GM18520 (cell line): ENCODE measurements around the gene R3HCC1L.

Experiments
- ATAC-seq: cut with Tn5 transposase; IDR thresholded peaks from one replicate; pipeline ENCODE4 v1.9.1; 2021; ENCODE audit not compliant: unreplicated experiment

The R3HCC1L gene

GRCh38 chr10:98272245-98272644 lies 137.8 kb downstream of the R3HCC1L start:
- no peak for ATAC-seq

- no peak for ATAC-seq
Observed at GRCh38 chr10:98272656-98273055, 138.2 kb downstream of the R3HCC1L start.

- ATAC-seq, result no peak
Observed at GRCh38 chr10:98273057-98273850, 138.8 kb downstream of the R3HCC1L start.

DNA sequence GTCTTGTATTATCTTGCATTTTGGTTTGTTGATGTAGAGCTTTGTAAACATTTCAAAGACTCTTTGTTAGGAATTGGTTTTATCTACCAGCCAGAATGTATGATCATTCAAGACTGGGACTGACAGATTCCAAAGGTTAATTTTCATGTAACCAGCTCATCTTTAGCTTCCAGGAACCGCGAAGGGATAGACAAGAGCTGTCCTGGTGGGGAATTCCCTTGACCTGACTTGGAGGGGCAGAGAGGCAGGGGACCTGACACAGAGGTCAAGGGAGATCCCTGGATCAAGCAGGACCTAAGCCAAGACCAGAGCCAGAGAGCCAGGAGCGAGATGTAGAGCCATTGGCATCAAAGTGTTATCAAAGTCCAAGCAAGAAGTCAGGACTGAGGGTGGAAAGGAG lies 140.1 kb downstream of the R3HCC1L start:
- ATAC-seq, result no peak

DNA sequence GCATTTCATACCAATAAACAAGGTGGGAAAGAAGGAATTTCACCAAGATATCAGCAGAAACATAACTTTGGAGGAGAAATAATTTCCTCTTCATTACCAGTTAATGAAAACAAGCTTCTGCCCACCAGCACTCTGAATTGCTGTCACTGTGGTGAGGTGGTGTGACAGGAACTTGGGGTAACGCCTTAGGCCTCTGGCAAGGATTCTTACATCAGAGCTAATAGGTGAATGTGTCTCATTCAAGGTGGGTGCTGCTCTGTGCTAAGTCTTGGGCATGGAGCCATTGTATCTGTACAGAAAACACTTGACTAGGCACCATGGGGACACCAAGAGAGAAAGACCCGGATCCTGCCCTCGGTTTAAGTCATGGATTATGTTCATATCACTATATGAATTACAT lies 141.9 kb downstream of the R3HCC1L start:
- ATAC-seq, result no peak

DNA sequence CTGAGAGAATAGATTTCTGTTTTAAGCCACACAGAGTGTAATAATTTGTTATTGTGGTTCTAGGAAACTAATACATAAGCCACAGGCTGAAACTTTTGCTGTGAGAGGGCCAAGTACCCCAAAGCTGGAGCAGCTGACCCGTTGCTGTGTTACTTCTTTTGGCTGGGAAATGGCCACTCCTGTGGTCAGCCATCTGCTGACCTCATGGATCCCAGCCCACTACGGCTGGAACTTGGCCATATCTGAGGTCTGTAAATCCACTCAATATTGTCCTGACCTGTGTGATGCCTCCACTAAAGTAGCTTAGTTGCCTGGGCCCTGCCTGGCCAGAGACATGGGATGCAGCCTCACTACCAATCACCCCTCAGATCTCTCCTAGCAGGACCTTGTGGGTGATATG lies 151.0 kb downstream of the R3HCC1L start:
- no peak for ATAC-seq

GRCh38 chr10:98286419-98286818 lies 152.0 kb downstream of the R3HCC1L start:
- no peak for ATAC-seq

- ATAC-seq, result no peak
Observed at GRCh38 chr10:98287321-98287720, 152.9 kb downstream of the R3HCC1L start.

DNA sequence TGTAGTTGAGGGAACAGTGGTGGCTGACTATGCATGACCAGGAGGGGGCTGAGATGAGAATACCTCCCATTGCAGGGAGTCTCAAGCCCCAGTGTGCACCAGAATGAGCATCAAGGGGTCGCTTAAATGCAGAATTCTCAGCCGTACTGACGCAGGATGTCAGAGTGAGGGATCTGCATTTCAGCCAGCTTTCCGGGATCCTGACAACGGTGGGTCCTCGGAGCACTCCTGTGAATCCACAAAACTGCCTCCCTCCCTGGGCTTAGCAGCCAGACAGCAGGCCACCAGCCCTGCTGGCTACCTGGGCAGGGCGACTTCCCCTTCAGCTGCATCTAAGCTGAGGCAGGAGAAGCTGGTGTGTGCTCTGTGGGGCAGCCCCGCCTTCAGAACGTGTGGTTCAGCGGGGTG lies 155.3 kb downstream of the R3HCC1L start:
- ATAC-seq, result no peak

- ATAC-seq, result no peak
Observed at GRCh38 chr10:98292971-98293370, 158.5 kb downstream of the R3HCC1L start.

- no peak for ATAC-seq
Observed at GRCh38 chr10:98293550-98294269, 159.3 kb downstream of the R3HCC1L start.

DNA sequence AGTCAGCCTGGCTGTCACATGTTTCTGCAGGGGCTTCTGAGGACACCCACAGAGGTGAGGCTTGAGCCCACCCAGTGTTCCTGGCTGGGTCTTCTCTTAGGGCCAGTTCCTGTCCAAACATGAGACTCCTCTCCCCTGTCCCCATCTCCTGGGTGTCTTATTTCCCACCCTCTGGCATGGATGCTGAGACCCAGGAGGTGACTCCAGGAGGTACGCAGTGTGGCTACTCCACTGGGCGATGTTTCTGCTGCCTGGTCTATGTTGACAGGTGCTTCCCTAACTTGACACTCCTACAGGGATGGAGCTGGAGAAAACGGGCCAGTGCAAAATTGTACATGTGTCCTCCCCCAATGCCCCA lies 159.8 kb downstream of the R3HCC1L start:
- no peak for ATAC-seq
